T-helper 1 cell treated with Interleukin-12 subunit alpha and Interleukin-12 subunit beta and Interleukin-4 antibody, amounts not matched to agents 30 μg/mL and 1 μg/mL, for 36 hours (primary cell): ENCODE measurements around the gene CCDC33.

Experiments
- H3K27ac Mint-ChIP-seq: one replicate; pipeline ENCODE4 v1.8.0; 2021; ENCODE audit warnings: mild to moderate bottlenecking, mixed read lengths
- H3K27me3 Mint-ChIP-seq: one replicate; pipeline ENCODE4 v1.8.0; 2021; ENCODE audit warnings: low read depth, mixed read lengths
- H3K36me3 Mint-ChIP-seq: one replicate; pipeline ENCODE4 v1.8.0; 2021; ENCODE audit warnings: low read depth, mixed read lengths
- H3K4me1 Mint-ChIP-seq: one replicate; pipeline ENCODE4 v1.8.0; 2021; ENCODE audit warnings: low read depth, mixed read lengths
- H3K4me3 Mint-ChIP-seq: one replicate; pipeline ENCODE4 v1.8.0; 2021; ENCODE audit warnings: mild to moderate bottlenecking, moderate library complexity, mixed read lengths
- H3K9me3 Mint-ChIP-seq: one replicate; pipeline ENCODE4 v1.8.0; 2021; ENCODE audit warnings: mixed read lengths

Gene CCDC33

DNA sequence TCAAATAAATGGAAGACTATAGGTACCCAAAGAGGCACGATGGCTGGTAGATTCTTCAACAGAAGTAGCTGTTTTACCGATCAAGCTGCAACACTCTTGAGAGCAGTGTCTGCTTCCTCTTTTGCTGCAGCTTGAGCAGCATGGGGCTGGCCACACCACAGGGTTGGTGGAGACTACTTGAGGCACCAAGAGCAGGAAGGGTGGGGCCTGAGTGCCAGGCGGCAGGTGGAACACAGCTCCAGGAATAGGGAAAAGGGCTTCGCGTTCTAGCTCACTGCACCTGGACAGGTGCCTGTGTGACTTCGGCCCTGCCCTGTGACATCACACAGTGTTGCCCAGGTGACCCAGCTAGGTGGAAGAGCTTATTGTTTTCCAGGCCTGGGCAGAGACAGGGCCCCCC, at the start of gene CCDC33:
CCDC33 (plus strand) TSS at position 365 of the 400 bp plus-strand sequence. CDS start 394 bp downstream, outside the sequence.
- H3K27ac Mint-ChIP-seq: no peak within 1 kb of the TSS
- no peak within 1 kb of the TSS for H3K4me3 Mint-ChIP-seq
- no peaks in the 10 kb centered on the region for H3K36me3 Mint-ChIP-seq
- H3K27me3 Mint-ChIP-seq: no peaks in the 10 kb centered on the region
- no peaks in the 10 kb centered on the region for H3K9me3 Mint-ChIP-seq
- no peaks in the 10 kb centered on the region for H3K4me1 Mint-ChIP-seq

DNA sequence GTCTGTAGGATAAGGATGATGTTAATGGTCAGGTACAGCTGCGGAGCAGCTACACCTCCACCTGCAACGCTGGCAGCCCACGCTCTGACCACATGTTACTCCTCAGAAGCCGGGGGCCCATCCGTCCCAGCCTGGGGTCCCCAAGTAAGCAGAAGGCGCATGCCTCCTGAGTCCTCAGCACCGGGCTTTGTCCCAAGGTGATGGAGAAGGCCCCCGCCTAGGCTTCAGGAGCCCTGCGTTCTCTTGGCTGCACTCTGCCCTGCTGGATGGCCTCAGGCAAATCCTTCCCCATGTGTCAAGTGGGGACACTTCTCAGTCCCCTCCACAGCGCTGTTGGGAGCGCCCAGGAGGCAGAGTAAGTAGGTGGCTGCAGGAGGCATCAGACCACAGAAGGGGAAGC, 47.9 kb upstream of the CCDC33 start:
- Mint-ChIP-seq H3K4me1 (no peaks in the 10 kb centered on the region), H3K27me3 (no peaks in the 10 kb centered on the region), H3K27ac (no peak overlapping the region), H3K36me3 (no peaks in the 10 kb centered on the region), H3K9me3 (no peaks in the 10 kb centered on the region), H3K4me3 (no peak overlapping the region)

DNA sequence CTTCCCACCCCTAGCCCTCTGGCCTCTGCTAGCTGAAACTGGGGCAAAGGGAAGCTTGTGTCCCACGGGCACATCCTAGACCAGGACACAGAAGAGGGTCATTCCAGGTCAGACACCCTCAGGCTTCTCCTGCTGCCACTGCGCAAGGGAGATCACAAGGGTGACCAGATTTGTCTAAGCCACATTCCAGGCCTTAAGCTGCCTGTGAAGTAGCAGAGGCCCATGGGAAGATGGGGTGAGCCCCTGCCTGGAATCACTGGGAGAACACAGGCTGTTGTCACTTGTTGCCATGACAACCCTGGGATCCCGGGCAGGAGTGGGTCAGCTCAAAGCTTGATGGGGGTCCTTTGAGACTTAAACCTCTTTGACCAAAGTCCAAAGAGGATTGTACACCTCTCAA, 44.3 kb upstream of the CCDC33 start:
- Mint-ChIP-seq H3K9me3 (no peaks in the 10 kb centered on the region), H3K27ac (no peak overlapping the region), H3K4me3 (no peak overlapping the region), H3K27me3 (no peaks in the 10 kb centered on the region), H3K4me1 (no peaks in the 10 kb centered on the region), H3K36me3 (no peaks in the 10 kb centered on the region)

DNA sequence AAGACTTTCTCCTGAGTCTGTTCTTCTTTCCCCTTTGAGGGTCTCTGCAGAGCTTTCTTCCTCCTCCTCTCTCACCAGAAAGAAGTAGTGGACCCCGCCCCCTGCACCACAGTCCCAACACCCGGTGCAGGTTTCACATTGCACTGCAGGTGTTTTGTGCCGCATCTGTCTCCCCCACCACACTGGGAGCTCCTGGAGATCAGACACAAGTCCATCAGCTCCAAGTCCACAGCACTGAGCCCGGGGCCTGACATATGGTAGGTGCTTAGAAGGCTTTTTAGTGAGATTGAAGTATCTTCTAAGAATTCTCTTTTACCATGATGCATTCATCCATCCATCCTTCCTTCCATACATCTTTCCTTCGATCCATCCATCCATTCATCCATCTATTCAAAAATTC, 43.4 kb upstream of the CCDC33 start:
- Mint-ChIP-seq H3K9me3 (no peaks in the 10 kb centered on the region), H3K27ac (no peak overlapping the region), H3K27me3 (no peaks in the 10 kb centered on the region), H3K36me3 (no peaks in the 10 kb centered on the region), H3K4me1 (no peaks in the 10 kb centered on the region), H3K4me3 (no peak overlapping the region)

- no peaks in the 10 kb centered on the region for H3K9me3 Mint-ChIP-seq
- H3K4me3 Mint-ChIP-seq: no peak overlapping the region
- H3K27me3 Mint-ChIP-seq: no peaks in the 10 kb centered on the region
- H3K27ac Mint-ChIP-seq: no peak overlapping the region
- no peaks in the 10 kb centered on the region for H3K4me1 Mint-ChIP-seq
- no peaks in the 10 kb centered on the region for H3K36me3 Mint-ChIP-seq
These were observed 42.8 kb upstream of the CCDC33 start for GRCh38 chr15:74193299-74193718.

DNA sequence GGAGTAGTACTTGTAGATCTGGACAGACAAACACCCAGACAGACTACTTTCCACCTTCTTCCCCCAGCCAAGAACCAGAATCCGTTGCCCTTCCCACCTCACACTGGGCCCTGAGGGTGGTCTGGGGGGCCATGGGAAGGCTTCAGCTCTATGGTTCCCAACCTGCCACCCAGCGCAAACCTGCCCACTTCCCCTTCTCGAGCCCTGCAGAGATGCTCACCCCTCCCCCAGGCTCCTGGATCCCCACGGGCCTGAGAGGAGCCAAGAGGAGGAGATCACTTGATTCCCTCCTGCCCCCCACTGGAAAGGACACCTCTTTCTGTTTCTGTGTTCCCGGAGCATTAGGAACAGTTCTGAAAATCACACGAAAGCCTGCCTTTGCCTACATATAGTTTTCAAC, 42.2 kb upstream of the CCDC33 start:
- no peaks in the 10 kb centered on the region for H3K36me3 Mint-ChIP-seq
- H3K9me3 Mint-ChIP-seq: no peaks in the 10 kb centered on the region
- H3K4me3 Mint-ChIP-seq: no peak overlapping the region
- no peak overlapping the region for H3K27ac Mint-ChIP-seq
- H3K4me1 Mint-ChIP-seq: no peaks in the 10 kb centered on the region
- H3K27me3 Mint-ChIP-seq: no peaks in the 10 kb centered on the region

DNA sequence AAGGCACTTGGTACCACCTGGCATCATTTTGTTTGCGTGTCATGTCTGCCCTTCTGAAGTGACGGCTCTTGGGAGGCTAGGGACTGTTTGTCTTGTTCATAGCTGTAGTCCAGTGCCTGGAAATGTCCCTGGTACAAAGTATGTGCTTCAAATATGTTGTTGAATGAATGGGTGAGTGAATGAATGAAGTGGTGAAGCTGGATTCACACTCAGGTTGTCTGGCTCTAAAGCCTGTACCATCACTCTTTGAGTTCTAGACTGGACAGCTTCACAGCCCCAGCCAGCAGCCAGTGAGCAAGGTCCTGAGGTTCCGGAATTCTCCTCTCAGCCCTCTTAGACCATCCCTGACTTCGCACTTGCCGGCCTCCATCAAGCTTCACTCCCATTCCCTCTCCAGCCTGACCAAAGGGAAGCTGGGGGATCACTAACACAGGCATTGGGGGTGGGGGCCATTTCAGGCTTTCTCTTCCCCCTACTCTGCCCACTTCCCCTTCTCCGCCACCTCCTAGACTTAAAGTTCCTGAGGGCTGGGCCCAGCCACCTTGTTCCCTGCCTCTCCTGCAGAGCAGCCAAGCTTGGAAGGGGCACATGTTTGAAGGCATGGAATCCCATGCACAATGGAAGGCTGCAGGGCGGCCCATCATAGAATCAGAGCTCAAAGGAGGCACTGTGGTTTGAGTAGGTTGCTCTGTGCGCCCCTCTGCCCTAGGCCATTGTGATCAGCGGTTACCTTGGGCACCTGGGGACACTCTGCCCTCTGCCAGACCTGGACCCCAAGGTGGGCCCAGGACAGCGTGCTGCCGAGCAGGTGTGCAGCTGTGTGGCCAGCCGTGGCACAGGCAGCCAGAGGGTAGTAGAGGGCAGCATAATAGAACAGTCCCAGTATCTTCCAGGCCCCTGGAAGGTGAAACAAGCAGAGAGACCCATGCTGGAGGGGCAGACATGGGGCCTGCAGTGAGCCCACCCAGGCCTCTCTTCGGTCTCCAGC, 41.3 kb upstream of the CCDC33 start:
- H3K36me3 Mint-ChIP-seq: no peaks in the 10 kb centered on the region
- no peak overlapping the region for H3K4me3 Mint-ChIP-seq
- H3K27ac Mint-ChIP-seq: no peak overlapping the region
- no peaks in the 10 kb centered on the region for H3K4me1 Mint-ChIP-seq
- H3K9me3 Mint-ChIP-seq: no peaks in the 10 kb centered on the region
- H3K27me3 Mint-ChIP-seq: no peaks in the 10 kb centered on the region

DNA sequence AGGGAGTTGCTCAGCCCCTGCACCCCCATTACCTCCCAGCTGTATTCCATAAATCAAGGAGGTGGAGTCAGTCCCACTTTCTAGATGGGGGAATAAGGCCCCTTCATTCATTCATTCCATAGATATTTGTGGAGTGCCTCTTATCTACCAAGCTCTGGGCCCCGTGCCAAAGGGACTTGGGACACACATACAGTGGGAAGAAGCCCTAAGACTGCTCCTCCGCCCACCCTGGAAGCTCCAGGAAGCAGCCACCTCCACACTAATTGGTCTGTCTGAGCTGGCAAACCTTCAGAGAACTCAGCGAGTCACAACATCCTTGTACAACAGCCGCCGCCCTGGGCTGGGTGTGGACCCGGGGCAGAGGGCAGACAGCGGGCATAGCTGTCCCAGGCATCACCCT, 40.0 kb upstream of the CCDC33 start:
- Mint-ChIP-seq H3K27ac (no peak overlapping the region), H3K36me3 (no peaks in the 10 kb centered on the region), H3K4me1 (no peaks in the 10 kb centered on the region), H3K27me3 (no peaks in the 10 kb centered on the region), H3K4me3 (no peak overlapping the region), H3K9me3 (no peaks in the 10 kb centered on the region)

GRCh38 chr15:74197176-74197965, 38.8 kb upstream of the CCDC33 start:
- Mint-ChIP-seq H3K4me1 (peaks cover 2% of the 10 kb centered on the region), H3K4me3 (no peak overlapping the region), H3K9me3 (no peaks in the 10 kb centered on the region), H3K27me3 (no peaks in the 10 kb centered on the region), H3K27ac (no peak overlapping the region), H3K36me3 (no peaks in the 10 kb centered on the region)

GRCh38 chr15:74199297-74199652, 36.9 kb upstream of the CCDC33 start:
- H3K9me3 Mint-ChIP-seq: no peaks in the 10 kb centered on the region
- no peak overlapping the region for H3K27ac Mint-ChIP-seq
- peaks cover 2% of the 10 kb centered on the region for H3K4me1 Mint-ChIP-seq
- H3K27me3 Mint-ChIP-seq: no peaks in the 10 kb centered on the region
- no peaks in the 10 kb centered on the region for H3K36me3 Mint-ChIP-seq
- H3K4me3 Mint-ChIP-seq: no peak overlapping the region

DNA sequence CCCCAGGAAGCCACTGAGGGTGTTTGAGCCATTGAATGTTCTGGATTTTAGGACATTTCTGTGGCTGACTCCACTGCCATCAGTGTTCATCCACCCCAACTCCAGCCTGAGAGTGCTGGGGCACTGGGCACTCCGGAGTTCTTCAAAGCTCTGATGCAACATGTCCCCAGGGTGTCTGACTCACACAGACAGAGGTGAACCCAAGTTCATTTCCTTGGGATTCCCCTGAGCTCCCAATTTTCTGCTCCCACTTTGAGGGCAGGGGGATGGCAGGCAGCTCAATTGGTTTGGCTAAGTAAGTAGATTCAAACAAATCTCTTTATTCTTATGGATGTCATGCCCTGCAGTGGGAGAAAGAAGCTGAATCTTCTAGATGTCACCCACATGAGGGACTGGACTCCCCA, 35.7 kb upstream of the CCDC33 start:
- H3K27ac Mint-ChIP-seq: no peak overlapping the region
- no peak overlapping the region for H3K4me3 Mint-ChIP-seq
- peaks cover 2% of the 10 kb centered on the region for H3K4me1 Mint-ChIP-seq
- H3K27me3 Mint-ChIP-seq: peaks cover 3% of the 10 kb centered on the region
- no peaks in the 10 kb centered on the region for H3K36me3 Mint-ChIP-seq
- no peaks in the 10 kb centered on the region for H3K9me3 Mint-ChIP-seq

DNA sequence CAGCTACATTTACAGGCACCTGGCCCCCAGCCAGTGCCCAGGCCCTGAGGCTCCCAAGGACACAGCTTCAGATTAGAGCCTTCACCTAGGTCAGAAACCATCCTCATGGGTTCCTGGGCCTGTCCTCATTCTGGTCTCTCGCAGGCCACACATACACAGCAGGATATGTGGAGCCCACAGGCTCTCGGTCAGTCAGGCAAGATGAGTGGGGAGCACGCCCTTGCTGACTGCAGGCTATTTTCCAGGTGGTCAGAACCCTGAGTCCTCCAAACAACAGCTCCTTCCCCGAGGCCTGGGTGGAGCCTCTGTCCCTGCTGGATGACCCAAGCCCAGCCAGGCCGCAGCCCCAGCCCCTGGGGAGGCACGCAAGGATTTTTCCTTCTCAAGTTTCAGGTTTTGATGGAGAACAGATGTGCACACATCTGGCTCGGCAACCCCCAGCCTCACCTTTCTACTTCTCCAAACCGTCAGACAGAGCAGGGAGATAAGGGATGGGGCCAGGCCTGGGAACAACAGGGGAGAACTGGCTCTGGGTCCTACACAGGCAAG, 35.2 kb upstream of the CCDC33 start:
- no peaks in the 10 kb centered on the region for H3K9me3 Mint-ChIP-seq

DNA sequence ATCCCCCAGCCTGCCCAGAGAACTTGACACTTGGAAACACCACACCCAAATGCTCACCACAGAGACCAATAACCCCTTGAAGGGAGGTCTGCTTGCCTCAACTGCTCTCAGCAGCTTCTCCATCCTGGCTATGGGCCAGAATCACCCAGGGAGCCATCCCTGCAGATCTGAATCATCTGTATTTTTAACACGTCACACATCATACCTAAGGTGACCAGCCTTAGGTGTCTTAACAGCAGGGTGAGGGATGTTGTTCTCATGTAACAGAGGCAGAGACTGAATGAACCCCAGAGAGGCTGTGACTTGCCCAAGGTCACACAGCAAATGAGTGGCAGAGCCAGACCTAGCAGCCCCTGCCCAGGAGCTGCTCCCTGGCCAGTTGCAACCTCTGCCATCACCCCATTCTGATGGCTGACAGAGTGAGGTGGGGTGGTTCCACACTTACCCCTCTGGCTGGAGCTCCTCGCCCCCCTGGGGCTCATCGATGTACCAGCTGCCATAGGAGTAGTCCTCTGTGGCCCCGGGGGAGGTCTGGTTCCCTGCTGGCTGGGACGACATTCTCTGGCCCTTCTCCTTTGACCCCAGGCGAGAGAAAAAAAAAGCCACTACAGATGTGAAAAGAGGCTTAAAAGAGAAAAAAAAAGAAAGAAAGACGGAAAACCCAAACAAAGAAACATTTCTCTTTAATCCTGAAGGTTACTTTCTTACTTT, 34.3 kb upstream of the CCDC33 start:
- H3K36me3 Mint-ChIP-seq: no peaks in the 10 kb centered on the region
- H3K27ac Mint-ChIP-seq: no peak overlapping the region
- peaks cover 2% of the 10 kb centered on the region for H3K4me1 Mint-ChIP-seq
- H3K27me3 Mint-ChIP-seq: peaks cover 7% of the 10 kb centered on the region
- H3K9me3 Mint-ChIP-seq: no peaks in the 10 kb centered on the region
- no peak overlapping the region for H3K4me3 Mint-ChIP-seq

More for the DNA sequence above, 35.2 kb upstream of the CCDC33 start:
- Mint-ChIP-seq H3K36me3 (no peaks in the 10 kb centered on the region), H3K27me3 (peaks cover 3% of the 10 kb centered on the region), H3K27ac (no peak overlapping the region), H3K4me1 (peaks cover 2% of the 10 kb centered on the region), H3K4me3 (no peak overlapping the region)
